SKM-1 treated with dmso at 0.1 percent for 144 hours (cell line): ENCODE measurements around the gene LYRM9.
"Not testable (repeated sequence)": the region's sequence is repeated elsewhere in the genome, so short reads cannot be mapped to it uniquely, and the experiment has no call there.

Experiments
- DNase-seq: peaks from one replicate; lab custom pipeline; 2025; ENCODE audit not compliant: unreplicated experiment; lab: John Stamatoyannopoulos, UW

Gene LYRM9

GRCh38 chr17:27892866-27893769, at the start of gene LYRM9:
LYRM9 (minus strand) TSS chr17:27893365; CDS start chr17:27882694, 10,671 bp downstream.
- peak; percentile 74 for DNase-seq

DNA sequence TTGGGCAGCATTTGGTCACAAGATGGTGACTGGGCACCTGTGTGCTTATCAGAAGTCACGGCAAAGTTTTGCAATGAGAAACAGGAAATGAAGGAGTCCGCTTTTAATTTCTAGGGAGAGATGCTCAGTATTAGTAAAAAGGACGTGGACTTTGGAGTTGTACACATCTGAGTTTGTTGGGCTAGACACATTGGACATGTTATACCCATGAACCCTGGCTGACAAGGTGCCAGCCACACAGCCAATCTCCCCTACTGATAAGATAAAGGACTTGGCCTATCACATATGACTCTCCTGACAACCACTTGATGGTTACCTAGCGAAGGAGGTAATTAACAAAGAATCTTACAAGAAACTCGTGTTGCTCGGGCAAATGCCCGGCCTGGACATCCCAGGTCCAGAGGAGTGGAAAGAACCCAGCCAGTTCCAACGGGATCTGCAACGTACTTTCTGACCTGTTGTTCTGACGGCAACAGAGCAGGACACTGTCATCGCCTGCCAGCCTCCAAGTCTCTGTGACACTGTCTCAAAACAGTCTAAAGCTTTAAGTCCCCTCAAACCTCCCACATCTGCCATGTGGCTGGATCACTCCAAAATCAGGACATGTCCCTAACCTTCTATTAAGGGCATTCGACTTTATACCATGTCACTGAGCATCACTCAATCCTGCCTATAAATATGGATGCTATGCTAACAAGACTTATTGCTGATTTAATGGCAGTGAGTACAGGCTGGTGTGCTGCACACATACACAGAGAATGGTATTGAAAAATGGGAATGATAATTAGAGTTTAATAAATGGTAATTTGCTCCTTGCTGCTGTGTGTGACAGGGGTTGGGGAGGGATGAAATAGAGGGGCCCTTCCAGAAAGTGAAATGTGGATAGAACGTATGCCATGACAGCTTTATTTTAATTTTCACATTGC, 47.6 kb upstream of the LYRM9 start:
- no peak for DNase-seq

DNA sequence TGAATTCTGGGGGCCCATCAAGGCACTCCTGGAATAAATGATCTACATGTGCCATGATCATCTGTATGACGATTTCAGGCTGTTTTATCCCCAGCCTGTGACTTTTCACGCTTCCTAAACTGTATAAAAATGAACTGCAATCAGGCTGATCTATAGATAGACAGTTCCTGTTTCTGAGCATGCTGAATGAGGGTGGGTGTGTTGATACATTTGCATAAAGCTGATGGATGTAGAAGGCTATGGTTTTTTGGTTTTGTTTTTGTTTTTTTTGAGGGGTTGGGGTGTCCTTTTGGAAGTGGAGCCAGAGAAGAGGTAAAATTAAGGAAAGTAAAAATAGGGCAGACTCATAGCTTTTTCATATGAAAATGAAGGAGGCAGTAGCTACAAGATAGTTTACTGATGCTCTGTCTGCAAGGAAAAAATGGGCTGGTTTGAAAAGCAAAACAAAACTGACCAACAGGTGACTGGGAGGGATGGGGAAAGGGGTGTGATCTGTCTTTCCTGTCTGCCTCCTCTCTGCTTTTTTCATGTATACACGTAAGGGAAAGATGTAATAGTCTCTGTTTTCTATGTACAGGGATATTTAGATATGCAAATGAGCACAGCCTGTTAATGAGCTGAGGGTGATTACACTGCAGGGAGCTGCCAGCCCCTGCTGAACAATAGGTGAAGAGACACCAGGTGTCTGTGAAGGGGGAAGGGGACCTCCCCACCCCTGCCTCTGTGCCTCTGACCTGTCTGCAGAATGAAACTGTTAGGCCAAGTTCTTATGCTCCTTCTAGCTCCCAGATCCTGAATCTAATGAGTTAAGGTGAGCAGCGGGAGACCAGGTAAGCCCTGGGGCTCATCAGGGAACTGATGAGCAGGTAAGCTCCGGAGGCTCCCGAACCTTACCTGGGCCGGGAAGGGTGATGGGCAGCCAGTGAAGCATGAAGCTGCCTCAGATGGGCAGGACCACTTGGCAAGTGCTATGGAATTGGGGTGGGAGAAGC, 46.6 kb upstream of the LYRM9 start:
- DNase-seq, result no peak

- DNase-seq, result no peak
Measured at GRCh38 chr17:27938864-27939263, 45.7 kb upstream of the LYRM9 start.

DNA sequence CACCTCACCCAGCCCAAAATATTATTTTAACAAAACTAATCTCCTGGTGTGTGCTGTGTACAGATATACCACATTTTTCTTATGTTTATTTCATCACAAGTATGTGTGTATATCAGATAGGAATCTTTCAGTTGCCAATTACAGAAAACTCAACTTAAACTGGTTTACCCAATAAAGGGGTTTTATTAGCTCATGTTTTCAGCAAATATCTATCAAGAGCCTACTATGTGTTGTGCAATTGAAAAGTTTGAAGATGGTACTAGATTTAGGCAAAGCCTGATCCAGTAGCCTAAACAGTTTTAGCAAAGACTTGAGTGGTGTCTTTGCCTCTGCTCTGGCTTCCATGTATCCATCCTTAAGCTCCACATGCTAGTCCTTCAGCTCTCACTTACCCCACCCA, 45.1 kb upstream of the LYRM9 start:
- no peak for DNase-seq

DNA sequence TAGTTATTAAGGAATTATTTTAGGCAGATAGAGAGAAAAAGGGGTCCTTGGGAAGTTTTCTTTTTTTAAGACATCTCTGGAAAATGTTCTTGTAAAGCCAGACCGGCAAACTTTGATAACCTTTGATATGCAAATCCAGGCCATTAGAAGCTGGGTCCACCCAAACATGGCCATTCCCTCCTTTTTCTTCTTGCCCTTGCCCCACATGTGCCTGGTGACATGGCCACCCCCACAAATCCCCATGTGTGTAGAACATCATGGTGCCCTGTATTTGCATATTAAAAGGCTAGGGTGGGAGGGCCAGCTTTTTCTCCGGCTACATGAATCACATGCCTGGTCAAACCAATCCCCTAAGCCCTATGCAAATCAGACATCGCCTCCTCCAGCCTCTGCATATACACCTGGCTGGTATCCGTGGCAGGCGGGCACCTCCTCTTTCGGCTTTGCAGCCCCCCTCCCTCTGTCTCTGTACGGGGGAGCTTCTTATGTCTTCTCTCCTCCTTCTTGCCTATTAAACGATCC, 43.9 kb upstream of the LYRM9 start:
- no peak for DNase-seq

DNA sequence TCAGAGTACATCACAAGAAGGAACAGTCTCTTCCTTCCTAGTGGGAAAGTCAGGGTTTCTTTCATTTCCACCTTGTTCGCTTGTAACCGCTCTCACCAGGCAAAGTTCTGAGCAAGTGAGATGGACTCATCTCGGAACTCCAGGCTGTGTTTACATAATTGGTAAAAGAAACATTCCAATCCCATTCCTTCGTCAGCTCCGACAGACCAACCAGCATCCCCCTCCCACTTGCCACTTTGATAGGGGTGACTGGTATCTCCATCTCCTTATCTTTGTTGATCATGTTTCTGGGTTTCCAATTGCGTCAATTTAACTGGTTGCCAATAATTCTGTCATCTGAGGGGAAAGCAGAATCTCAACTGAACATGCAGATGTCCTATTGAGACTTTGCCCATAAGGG, 36.8 kb upstream of the LYRM9 start:
- DNase-seq, result no peak

- no peak for DNase-seq
Measured at GRCh38 chr17:27928587-27928986, 35.4 kb upstream of the LYRM9 start.

DNA sequence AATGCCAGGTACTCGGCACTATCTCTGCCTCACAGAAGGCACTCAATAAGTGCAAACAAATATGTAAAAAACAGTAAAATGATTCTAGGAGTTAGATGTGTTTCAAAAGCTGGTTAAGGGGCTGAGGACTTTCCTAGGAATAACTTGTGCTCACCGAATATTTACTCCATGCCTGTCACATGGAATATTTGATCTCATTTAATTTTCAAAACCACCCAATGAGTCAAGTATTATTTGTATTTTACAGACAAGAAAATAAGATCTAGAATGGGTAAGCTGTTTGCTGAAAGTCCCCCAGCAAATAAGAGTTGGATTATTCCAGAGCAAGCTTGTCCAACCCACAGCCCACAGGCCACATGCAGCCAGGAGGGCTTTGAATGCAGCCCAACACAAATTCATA, 34.6 kb upstream of the LYRM9 start:
- DNase-seq, result no peak

- DNase-seq, result no peak
Measured at GRCh38 chr17:27921599-27921998, 28.4 kb upstream of the LYRM9 start.

- no peak for DNase-seq
Measured at GRCh38 chr17:27921077-27921476, 27.9 kb upstream of the LYRM9 start.

DNA sequence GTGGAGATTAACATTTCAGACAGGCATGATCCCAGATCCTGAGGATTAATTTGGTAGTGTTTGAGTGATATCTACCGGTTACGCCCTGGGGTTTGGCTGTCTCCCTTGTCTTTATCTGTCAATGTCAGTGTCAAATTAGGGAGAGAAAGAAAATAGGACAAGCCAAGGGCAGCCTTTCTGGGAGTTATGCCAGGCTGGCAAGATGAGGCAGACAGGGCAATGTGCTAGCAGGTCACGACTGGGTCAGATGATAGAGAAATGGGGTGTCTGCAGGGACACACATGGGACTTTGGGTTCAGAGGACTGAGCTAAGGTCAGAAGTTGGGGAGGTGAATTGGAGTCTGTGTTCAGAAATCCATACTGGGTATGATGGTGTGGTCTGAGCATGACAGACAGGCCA, 27.4 kb upstream of the LYRM9 start:
- no peak for DNase-seq

DNA sequence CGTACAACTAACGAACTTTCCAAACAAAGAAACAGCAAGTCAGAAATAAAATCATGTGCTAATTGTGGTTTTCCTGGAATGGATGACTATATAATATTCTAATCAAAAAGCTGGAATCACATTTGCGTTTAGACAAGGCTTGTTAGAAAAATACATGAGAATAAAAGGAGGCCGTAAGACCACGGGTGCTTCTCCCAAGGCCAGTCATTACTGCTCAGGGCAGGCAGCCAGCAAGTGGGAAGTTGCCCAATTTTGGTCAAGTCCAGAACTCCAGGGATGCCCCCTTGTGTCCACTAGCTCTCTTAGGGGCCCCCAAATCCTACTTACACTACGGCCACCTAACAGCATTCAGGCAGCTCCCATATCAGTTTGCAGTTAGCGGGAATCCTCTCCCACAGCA, 25.9 kb upstream of the LYRM9 start:
- DNase-seq, result no peak

DNA sequence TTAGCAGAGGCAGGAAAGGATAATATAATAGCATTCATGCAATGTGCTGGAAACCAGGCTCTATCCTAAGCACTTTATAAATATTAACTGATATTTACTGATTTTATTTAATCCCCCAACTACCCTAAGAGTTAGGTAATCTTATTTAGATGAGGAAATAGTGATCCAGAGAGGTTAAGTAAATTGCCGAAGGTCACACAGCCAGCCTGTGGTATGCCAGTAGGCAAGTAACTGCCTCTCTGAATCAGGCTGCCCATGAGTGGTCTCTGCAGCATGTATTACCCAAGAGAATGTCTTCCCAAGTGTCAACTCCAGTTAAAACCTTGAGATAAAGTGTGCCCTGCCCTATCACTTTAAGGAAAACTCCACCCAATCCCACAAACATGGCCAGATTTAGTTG, 25.3 kb upstream of the LYRM9 start:
- DNase-seq, result no peak

DNA sequence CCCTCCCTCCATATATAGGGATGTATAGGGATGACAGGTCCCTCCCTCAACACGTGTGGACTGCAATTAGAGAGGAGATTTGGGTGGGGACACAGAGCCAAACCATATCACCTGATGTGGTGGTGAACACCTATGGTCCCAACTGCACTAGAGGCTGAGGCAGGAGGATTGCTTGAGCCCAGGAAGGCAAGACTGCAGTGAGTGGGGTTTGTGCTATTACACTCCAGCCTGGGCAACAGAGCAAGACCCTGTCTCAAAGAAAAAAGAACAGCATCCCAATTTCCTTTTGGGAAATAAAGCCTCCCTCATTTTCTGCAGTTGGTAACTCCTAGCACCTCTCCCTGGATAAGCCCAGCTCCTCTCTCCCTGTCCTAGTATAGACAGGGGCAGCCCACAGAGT, 23.8 kb upstream of the LYRM9 start:
- no peak for DNase-seq

DNA sequence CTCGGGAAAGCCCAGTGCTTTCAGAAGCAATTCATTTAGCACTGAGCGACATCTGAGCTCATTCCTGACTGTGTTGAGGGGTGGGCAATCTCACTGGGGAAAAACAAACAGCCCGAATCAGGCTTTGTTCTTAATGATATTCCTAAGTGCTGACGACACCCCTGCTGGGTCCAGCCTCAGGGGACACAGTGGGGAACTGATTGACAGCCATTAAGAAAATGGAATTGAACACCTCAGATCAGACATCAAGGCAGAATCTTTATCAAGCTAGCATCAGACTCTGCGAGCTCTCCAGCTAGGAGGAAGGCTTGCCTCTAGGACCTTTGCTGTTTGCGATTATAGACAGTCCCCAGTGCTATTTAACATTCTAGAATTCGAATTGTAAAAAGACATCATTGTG, 22.5 kb upstream of the LYRM9 start:
- DNase-seq, result no peak

GRCh38 chr17:27914382-27914781, 21.2 kb upstream of the LYRM9 start:
- DNase-seq, result no peak

DNA sequence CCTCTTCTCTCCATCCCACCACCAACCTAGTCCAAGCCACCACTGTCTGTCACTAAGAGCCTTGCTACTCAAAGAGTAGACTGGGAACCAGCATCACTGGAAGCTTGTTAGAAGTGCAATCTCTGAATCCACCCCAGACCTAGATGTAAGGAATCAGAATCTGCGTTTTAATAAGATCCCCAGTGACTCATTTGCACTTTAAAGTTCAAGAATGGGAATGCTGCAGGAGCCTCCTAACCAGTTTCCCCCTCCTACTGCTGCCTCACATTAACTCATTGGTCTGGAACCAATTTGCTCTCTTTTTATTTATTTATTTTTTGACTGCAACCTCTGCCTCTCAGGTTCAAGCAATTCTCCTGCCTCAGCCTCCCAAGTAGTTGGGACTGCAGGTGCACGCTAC, 19.8 kb upstream of the LYRM9 start:
- DNase-seq, result no peak

DNA sequence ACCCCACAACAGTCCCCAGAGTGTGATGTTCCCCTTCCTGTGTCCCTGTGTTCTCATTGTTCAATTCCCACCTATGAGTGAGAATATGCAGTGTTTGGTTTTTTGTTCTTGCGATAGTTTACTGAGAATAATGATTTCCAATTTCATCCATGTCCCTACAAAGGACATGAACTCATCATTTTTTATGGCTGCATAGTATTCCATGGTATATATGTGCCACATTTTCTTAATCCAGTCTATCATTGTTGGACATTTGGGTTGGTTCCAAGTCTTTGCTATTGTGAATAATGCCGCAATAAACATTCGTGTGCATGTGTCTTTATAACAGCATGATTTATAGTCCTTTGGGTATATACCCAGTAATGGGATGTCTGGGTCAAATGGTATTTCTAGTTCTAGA, 19.1 kb upstream of the LYRM9 start:
- DNase-seq, result not testable (repeated sequence)

DNA sequence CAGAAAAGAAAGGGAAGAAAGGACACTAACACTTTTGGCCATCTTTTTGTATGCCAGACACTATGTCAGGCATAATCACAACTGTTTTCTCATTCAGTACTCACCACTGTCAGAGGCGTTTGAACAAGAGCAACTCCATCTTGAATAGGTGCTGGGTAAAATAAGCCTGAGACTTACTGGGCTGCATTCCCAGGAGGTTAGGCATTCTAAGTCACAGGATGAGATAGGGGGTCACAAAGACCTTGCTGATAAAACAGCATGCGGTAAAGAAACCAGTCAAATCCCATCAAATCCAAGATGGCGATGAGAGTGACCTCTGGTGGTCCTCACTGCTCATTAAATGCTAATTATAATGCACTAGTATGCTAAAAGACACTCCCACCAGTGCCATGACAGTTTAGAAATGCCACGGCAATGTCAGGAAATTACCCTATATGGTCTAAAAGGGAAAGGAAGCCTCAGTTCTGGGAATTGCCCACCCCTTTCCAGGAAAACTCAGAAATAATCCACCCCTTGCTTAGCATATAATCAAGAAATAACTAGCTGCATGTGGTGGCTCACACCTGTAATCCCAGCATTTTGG, 14.9 kb upstream of the LYRM9 start:
- DNase-seq, result no peak
